HL-60 (cell line): ENCODE data around the gene ZNF544.

Source experiments
- DNase-seq, 2 experiments: peaks; one replicate each; pipeline ENCODE4 v3.0.0-alpha.2; 2010 to 2020; ENCODE audit warnings: low read depth in 1 of 2, low spot score in 1 of 2
- H3K27ac ChIP-seq: fragments of 250-450 bp; sonication (Bioruptor Pico); replicated peaks from 2 replicates; pipeline ENCODE4 v1.5.1; 2020; ENCODE audit warnings: mild to moderate bottlenecking, moderate library complexity
- H3K27me3 ChIP-seq: fragments of 250-450 bp; sonication (Bioruptor Pico); 2 replicates; pipeline ENCODE4 v1.5.1; 2021; ENCODE audit warnings: mild to moderate bottlenecking, moderate library complexity; ENCODE audit not compliant: insufficient read depth, poor library complexity, severe bottlenecking
- H3K4me3 ChIP-seq: replicated peaks from 2 replicates; pipeline ENCODE4 v1.5.1; 2011; ENCODE audit warnings: mild to moderate bottlenecking, control low read depth, low read length; ENCODE audit not compliant: insufficient read depth
- GABPA ChIP-seq: IDR thresholded peaks from 2 replicates; pipeline ENCODE4 v1.6.1; 2012; ENCODE audit warnings: low read depth
- POLR2AphosphoS5 ChIP-seq: IDR thresholded peaks from 2 replicates; pipeline ENCODE4 v1.6.1; 2012; ENCODE audit warnings: low read depth
- SPI1 ChIP-seq: IDR thresholded peaks from 2 replicates; pipeline ENCODE4 v1.6.1; 2012; ENCODE audit warnings: low read depth, mild to moderate bottlenecking, borderline replicate concordance
- TF ChIP-seq, protein P1 (sequence below): IDR thresholded peaks from one replicate; pipeline ENCODE4 v1.5.1; 2011; ENCODE audit warnings: low read length, control low read depth, inconsistent platforms; ENCODE audit not compliant: insufficient read depth
- TF ChIP-seq, protein P2 (sequence below): IDR thresholded peaks from 2 replicates; pipeline ENCODE4 v1.6.1; 2012; ENCODE audit warnings: low read depth; ENCODE audit not compliant: insufficient replicate concordance

The ZNF544 gene

DNA sequence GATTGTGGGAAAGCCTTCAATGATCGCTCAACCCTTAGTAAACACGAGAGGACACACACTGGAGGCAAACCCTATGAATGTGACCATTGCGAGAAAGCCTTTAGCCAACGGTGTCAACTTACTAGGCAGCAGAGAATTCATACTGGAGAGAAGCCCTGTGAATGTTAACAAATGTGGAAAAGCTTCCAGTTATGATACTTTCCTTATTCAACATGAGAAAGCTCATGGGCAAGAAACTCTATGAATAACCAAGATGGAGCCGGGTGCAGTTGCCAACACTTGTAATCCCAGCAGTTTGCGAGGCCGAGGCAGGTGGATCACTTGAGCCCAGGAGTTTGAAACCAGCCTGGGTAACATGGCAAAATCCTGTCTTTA lies 34.2 kb downstream of the ZNF544 start:
- no peak overlapping the region for H3K4me3 ChIP-seq
- no peak for DNase-seq
- no peaks in the 10 kb centered on the region for H3K27me3 ChIP-seq
- TF ChIP-seq POLR2AphosphoS5 (no peak), SPI1 (no peak)
- TF ChIP-seq, protein P1, sequence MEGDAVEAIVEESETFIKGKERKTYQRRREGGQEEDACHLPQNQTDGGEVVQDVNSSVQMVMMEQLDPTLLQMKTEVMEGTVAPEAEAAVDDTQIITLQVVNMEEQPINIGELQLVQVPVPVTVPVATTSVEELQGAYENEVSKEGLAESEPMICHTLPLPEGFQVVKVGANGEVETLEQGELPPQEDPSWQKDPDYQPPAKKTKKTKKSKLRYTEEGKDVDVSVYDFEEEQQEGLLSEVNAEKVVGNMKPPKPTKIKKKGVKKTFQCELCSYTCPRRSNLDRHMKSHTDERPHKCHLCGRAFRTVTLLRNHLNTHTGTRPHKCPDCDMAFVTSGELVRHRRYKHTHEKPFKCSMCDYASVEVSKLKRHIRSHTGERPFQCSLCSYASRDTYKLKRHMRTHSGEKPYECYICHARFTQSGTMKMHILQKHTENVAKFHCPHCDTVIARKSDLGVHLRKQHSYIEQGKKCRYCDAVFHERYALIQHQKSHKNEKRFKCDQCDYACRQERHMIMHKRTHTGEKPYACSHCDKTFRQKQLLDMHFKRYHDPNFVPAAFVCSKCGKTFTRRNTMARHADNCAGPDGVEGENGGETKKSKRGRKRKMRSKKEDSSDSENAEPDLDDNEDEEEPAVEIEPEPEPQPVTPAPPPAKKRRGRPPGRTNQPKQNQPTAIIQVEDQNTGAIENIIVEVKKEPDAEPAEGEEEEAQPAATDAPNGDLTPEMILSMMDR: no peak
- H3K27ac ChIP-seq: no peak overlapping the region

DNA sequence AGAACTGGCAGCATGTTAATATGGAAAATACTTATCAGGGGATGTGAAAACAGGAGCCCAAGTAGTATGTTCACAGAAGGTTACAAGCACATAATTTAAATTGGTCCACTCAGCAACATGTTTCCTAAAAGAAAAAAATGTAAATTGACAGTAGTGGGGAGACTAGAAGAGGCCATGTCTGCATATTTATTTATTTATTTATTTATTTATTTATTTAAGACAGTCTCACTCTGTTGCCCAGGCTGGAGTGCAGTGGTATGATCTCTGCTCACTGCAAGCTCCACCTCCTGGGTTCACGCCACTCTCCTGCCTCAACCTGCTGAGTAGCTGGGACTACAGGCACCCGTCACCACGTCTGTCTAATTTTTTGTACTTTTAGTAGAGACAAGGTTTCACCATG lies 36.4 kb downstream of the ZNF544 start:
- no peak for DNase-seq
- Histone ChIP-seq H3K4me3 (no peak overlapping the region), H3K27ac (no peak overlapping the region), H3K27me3 (no peaks in the 10 kb centered on the region)
- TF ChIP-seq GABPA (no peak), POLR2AphosphoS5 (no peak), SPI1 (no peak)
- TF ChIP-seq, protein P1: no peak
- TF ChIP-seq, protein P2, sequence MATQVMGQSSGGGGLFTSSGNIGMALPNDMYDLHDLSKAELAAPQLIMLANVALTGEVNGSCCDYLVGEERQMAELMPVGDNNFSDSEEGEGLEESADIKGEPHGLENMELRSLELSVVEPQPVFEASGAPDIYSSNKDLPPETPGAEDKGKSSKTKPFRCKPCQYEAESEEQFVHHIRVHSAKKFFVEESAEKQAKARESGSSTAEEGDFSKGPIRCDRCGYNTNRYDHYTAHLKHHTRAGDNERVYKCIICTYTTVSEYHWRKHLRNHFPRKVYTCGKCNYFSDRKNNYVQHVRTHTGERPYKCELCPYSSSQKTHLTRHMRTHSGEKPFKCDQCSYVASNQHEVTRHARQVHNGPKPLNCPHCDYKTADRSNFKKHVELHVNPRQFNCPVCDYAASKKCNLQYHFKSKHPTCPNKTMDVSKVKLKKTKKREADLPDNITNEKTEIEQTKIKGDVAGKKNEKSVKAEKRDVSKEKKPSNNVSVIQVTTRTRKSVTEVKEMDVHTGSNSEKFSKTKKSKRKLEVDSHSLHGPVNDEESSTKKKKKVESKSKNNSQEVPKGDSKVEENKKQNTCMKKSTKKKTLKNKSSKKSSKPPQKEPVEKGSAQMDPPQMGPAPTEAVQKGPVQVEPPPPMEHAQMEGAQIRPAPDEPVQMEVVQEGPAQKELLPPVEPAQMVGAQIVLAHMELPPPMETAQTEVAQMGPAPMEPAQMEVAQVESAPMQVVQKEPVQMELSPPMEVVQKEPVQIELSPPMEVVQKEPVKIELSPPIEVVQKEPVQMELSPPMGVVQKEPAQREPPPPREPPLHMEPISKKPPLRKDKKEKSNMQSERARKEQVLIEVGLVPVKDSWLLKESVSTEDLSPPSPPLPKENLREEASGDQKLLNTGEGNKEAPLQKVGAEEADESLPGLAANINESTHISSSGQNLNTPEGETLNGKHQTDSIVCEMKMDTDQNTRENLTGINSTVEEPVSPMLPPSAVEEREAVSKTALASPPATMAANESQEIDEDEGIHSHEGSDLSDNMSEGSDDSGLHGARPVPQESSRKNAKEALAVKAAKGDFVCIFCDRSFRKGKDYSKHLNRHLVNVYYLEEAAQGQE: no peak

DNA sequence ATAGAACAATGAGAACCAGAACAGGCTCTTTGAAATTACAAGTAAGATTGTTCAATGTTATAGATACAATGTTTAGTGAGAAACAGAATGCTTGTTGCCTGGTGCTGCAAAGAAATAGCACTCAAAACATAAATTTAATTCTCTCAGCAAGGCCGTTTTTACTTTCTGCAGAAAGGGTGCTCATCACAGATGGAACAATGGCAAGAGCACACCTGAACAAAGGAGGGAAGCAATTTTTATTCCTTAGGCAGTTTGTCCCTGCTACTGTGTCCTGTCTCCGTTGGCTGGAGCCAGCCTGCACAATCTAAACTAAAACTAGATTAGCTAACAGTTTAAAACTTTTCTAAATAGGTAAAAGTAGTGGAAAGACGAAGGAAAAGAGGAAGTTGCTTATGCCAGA lies 39.6 kb downstream of the ZNF544 start:
- Histone ChIP-seq H3K27me3 (no peaks in the 10 kb centered on the region), H3K4me3 (no peak overlapping the region), H3K27ac (no peak overlapping the region)
- TF ChIP-seq, protein P2: no peak
- TF ChIP-seq SPI1 (no peak), GABPA (no peak), POLR2AphosphoS5 (no peak)
- TF ChIP-seq, protein P1: no peak
- DNase-seq: no peak

DNA sequence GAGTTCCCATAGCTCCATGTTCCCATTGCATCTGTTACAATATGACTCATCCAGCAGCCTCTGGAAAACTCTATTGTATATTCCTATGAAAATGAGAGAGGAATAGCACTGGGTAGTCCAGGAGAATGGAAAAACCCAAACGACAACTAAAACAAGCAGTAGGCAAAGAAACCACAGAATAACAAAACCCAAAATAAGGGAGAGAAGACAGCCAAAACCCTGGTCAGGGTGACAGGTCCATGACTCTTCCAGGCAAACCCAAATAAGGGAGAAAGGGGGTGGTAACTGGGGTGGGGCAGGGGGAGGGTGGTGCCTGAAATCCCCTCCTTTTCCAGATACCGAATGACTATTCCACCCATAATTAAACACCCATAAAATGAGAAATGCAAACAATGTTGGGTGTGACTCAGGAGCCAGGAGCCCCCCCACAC lies 46.1 kb downstream of the ZNF544 start:
- DNase-seq: no peak
- Histone ChIP-seq H3K4me3 (no peak overlapping the region), H3K27me3 (no peaks in the 10 kb centered on the region), H3K27ac (no peak overlapping the region)
- TF ChIP-seq, protein P2: no peak
- TF ChIP-seq, protein P1: no peak
